ENCODE data around the gene OR2T33. TPM values are rescaled to one million over a fixed set of nuclear protein-coding genes. Genes with fewer than 3 reads are reported as not detected.
"Not testable (repeated sequence)": the region's sequence is repeated elsewhere in the genome, so short reads cannot be mapped to it uniquely, and the experiment has no call there.

Gene OR2T33
- total and polyA plus RNA-seq, 9 of the 15 experiments (the other 6 are each of a cell fraction or from before 2014, with no cell fraction given), result 0.06 to 0.41 (median 0.27) TPM; not detected in 6

- no peak for TF ChIP-seq ZBTB11 (CRISPR knock-in tag; IDR thresholded peaks at IDR 0.05)
- TF ChIP-seq ZNF449 (CRISPR knock-in tag; IDR thresholded peaks at IDR 0.05), result no peak
Observed at GRCh38 chr1:248324468-248324867, 46.7 kb upstream of the OR2T33 start, which contains the start of gene OR2M7 (continued).

- WGBS (ENCODE audit: insufficient coverage, low coverage, missing lambda C conversion rate), result under 1% methylated on average over 11 of the region's 11 CpGs
- no peaks in the 10 kb centered on the region for H3K27me3 ChIP-seq (ENCODE audit: control insufficient read depth in 2 of 2, insufficient read depth in 2 of 2, low read length in 2 of 2)
- no peak for TF ChIP-seq EGR1 (conservative IDR thresholded peaks at IDR 0.05)
- no peak for TF ChIP-seq CEBPG (CRISPR knock-in tag; IDR thresholded peaks at IDR 0.05)
- no peak for TF ChIP-seq CEBPG (tag; conservative IDR thresholded peaks at IDR 0.05 in 1 of 2, IDR thresholded peaks at IDR 0.05 in 1 of 2)
- TF ChIP-seq TAF7 (tag; IDR thresholded peaks at IDR 0.05), result no peak
- no peak for TF ChIP-seq POLR2AphosphoS5 (IDR thresholded peaks at IDR 0.05; ENCODE audit: control insufficient read depth, insufficient read depth, low read depth, low read length)
- no peak for TF ChIP-seq PPARD (CRISPR knock-in tag; IDR thresholded peaks at IDR 0.05)
- TF ChIP-seq ZBED1 (IDR thresholded peaks at IDR 0.05), result no peak
- no peak for TF ChIP-seq WHSC1 (IDR thresholded peaks at IDR 0.05; ENCODE audit: low read length)
- no peak for TF ChIP-seq TRIM28 (IDR thresholded peaks at IDR 0.05)
- H3K36me3 ChIP-seq (ENCODE audit: control insufficient read depth, insufficient read depth, low read length), result no peaks in the 10 kb centered on the region
- FAIRE-seq (no peak), ATAC-seq (no peak), DNase-seq (ENCODE audit: extremely low read depth in 1 of 4, low spot score in 3 of 4) (no peak)
- H3K4me3 ChIP-seq, result no peak overlapping the region
- CTCF ChIA-PET (ENCODE audit: low intra/inter-chr PET ratio), result no interaction called here
- in situ Hi-C loops (cut with MboI), result no loop called here
- BruUV-seq (replicated peaks), result no TSS peak
- H3K9me3 ChIP-seq (replicated peaks; ENCODE audit: control insufficient read depth, insufficient read depth, low read depth, low read length), result peaks cover 2% of the 10 kb centered on the region; the same call in 1 of the 2 replicates
- H3K9me1 ChIP-seq (ENCODE audit: control insufficient read depth, insufficient read depth, low read length), result no peaks in the 10 kb centered on the region
- H3K79me2 ChIP-seq (ENCODE audit: control insufficient read depth, insufficient read depth, low read length), result no peaks in the 10 kb centered on the region
- no peaks in the 10 kb centered on the region for H4K20me1 ChIP-seq (replicated peaks; ENCODE audit: control insufficient read depth, insufficient read depth, low read length)
- intact Hi-C loops (cut with micrococcal nuclease), result no loop called here
- H3K4me1 ChIP-seq (replicated peaks in 1 of 2; ENCODE audit: control insufficient read depth in 2 of 2, insufficient read depth in 2 of 2, low read length in 2 of 2), result no peaks in the 10 kb centered on the region
- no peak overlapping the region for H3K9ac ChIP-seq (ENCODE audit: insufficient read depth in 1 of 2, low read depth in 2 of 2, low read length in 2 of 2)
- no peak overlapping the region for H2AFZ ChIP-seq (ENCODE audit: low read depth, low read length)
- POLR2A ChIA-PET, result no interaction called here
- H3K4me2 ChIP-seq (ENCODE audit: insufficient read depth, low read length), result no peak overlapping the region
- H3K27ac ChIP-seq (ENCODE audit: extremely low read depth, low read depth, low read length), result no peak overlapping the region
Observed at GRCh38 chr1:248316796-248317195, 39.0 kb upstream of the OR2T33 start.

- H2AFZ ChIP-seq (ENCODE audit: low read depth, low read length); H3K9me3 ChIP-seq (replicated peaks; ENCODE audit: control insufficient read depth, insufficient read depth, low read depth, low read length); DNase-seq (ENCODE audit: extremely low read depth in 1 of 4, low spot score in 3 of 4); POLR2A ChIA-PET; H3K9ac ChIP-seq (ENCODE audit: insufficient read depth in 1 of 2, low read depth in 2 of 2, low read length in 2 of 2); H3K9me1 ChIP-seq (ENCODE audit: control insufficient read depth, insufficient read depth, low read length); in situ Hi-C loops (cut with MboI); BruUV-seq (replicated peaks); ATAC-seq; H3K4me2 ChIP-seq (ENCODE audit: insufficient read depth, low read length); H3K27me3 ChIP-seq (ENCODE audit: control insufficient read depth in 2 of 2, insufficient read depth in 2 of 2, low read length in 2 of 2); H3K27ac ChIP-seq (ENCODE audit: extremely low read depth, low read depth, low read length); H3K4me1 ChIP-seq (replicated peaks in 1 of 2; ENCODE audit: control insufficient read depth in 2 of 2, insufficient read depth in 2 of 2, low read length in 2 of 2); H3K79me2 ChIP-seq (ENCODE audit: control insufficient read depth, insufficient read depth, low read length); H3K36me3 ChIP-seq (ENCODE audit: control insufficient read depth, insufficient read depth, low read length); H4K20me1 ChIP-seq (replicated peaks; ENCODE audit: control insufficient read depth, insufficient read depth, low read length); FAIRE-seq; H3K4me3 ChIP-seq; intact Hi-C loops (cut with micrococcal nuclease); CTCF ChIA-PET (ENCODE audit: low intra/inter-chr PET ratio): not testable (repeated sequence)
- WGBS (ENCODE audit: insufficient coverage, low coverage, missing lambda C conversion rate), result under 1% methylated on average over 13 of the region's 15 CpGs
Observed at GRCh38 chr1:248306740-248307139, 29.0 kb upstream of the OR2T33 start.

Measured in K562 (cell line).